ENCODE results near the gene PBX1.

Gene PBX1

DNA sequence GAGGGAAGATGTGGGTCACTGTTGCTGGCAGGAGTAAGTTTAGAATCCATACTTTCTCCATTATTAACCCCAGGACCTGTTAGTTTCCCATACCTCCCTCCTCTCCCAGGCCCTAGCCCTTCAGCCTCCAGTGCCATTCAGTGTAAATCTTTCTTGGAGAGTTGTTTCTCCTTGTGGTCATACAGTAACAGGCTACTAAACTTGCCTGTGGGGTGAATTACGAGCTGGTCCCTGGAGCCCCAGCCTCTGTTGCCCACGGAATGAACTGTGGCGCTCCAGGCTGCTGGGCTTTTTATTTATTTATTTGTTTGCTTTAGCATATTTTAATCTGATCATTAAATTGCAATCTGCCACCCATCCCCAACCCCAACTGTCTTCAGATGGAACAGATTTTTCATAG is 305.2 kb downstream of the PBX1 start:
- DNase-seq (ENCODE audit: low spot score), result no peak

DNA sequence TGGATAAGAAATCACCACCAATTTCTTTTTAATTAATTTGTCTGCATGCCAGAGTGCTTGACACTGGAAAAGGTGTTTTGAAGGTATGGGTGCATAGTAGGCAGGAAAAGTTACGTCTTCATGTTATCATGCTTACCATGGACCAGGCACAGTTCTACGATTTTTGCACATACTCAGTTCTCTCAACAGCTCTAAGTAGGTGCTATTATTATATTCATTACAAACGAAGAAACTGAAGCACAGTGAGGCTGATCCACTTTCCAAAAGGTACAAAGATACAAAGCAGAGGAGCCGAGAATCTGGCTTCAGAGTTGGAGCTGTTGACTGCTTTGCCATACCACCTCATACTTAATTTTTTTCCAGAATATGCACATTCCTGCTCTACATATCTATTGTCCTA is 306.4 kb downstream of the PBX1 start:
- no peak for DNase-seq (ENCODE audit: low spot score)

DNA sequence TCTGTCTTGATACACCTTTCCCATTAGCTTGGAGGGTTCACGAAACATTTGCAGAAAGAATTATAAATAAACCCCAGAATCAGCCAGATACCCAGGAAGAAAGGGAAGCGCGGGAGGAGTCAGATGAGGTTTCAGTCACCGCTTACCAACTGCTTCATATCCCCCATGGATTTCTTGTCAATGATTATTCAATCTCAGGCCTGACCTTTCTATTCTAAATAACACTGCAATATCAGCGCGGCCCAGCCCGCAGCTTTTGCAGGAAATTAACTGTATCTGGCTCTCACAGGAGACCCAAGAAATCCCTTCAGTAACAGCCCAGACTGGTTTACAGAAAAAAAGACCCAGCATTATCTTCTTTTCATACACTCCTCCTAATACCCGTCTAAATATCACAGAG is 308.6 kb downstream of the PBX1 start:
- no peak for DNase-seq (ENCODE audit: low spot score)

DNA sequence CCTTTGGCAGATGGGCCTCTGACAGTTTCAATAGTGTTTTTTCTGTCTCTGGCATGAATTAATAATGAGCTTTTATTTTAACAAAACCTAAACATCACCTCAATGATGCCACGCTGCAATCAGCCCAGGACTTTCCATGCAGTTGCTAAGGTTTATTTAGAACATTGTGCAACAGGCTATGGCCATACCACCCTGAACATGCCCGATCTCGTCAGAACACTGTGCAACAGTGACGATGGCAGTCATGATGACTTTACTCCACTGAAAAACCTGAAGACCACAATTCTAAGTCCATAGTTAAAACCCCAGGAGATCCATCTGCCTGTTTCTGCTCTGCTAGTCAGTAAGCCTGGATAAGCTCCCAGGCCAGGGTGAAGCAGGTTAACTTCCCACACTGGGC is 310.0 kb downstream of the PBX1 start:
- no peak for DNase-seq (ENCODE audit: low spot score)

DNA sequence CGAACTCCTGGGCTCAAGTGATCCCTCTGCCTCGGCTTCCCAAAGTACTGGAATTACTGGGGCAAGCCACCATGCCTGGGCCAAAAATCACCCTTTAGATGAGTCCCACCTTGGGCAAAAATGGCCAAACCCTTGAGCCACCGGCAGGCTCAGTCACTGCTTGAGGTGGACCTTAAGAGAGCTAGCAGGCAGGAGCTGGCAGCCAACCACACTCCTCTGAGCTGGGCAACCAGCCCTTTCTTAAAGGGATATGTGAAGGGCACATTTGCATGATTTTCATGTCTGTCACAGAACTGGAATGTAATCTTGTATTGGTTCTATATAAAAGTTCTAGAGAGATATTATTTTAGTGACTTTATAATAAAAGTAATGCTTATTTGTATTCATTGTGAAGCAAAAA is 316.5 kb downstream of the PBX1 start:
- DNase-seq (ENCODE audit: low spot score), result no peak

DNA sequence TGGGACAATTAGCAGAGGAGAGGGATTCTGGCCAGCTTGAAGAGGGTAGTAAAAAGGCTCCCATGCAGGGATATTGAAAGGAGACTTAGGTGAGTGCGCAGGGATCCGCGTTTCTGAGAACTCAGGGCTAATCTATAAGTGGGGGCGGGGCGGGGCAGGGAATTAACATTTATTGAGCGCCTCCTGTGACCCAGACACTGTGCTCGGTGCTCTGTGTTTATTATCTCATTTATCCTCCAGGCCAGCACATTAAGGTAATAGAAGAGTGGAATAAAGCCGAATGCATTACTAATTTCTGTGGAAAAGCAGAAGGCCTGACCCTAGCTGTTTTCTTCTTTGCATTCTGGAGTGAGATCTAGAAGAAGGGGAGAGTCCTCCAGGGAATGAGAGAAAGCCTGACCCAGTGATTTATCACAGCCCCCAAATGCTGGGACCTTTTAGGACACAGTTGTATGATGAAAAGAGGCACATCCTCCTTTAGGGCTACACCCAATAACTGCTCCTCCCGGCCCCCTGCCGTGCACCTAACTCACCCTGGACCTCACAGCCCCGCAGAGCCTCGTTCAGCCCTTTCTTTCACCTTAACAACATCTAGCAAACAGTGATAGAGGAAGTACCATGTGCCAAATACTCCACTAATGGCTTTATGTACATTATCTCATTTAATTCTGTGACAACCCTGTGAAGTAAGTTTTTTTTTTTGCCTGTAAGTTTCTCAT is 317.6 kb downstream of the PBX1 start:
- no peak for DNase-seq (ENCODE audit: low spot score)

DNA sequence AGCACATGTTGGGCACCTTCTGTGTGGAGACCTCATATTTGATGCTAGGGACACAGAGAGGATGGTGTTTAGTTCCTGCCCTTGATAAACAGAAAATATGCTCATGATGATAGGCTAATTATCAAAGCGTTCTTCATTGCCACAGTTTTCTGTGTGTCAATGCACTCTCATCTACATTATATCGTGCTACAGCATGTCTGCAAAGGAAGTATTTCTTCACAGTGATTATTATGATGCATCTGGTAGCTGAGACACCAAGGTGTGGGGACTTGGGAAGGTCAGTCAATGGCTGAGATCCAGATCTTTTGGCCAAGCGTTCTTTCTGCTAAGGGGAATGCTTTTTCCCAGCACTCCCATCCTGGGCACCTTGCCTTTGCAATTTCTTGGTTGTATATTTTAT is 321.2 kb downstream of the PBX1 start:
- DNase-seq (ENCODE audit: low spot score), result no peak

DNA sequence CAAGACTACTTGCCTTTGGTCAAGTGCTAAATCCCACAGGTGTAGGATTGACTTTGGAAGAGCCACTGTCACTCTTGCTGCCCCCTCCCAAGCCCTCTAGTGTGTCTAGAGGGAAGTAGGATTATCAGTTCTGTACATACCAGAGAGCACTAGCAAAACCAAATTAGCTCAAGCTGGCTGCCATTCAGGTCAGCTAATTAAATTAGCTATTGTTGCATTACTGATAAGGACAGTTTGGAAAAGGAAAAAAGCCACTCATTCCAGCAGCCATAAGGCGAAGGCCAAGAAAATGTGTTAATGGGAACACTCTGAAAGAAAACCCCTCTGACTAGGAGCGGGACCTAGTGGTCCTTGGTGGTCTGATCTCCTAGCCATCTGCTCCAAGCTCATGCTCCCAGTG is 321.7 kb downstream of the PBX1 start:
- DNase-seq (ENCODE audit: low spot score), result no peak

DNA sequence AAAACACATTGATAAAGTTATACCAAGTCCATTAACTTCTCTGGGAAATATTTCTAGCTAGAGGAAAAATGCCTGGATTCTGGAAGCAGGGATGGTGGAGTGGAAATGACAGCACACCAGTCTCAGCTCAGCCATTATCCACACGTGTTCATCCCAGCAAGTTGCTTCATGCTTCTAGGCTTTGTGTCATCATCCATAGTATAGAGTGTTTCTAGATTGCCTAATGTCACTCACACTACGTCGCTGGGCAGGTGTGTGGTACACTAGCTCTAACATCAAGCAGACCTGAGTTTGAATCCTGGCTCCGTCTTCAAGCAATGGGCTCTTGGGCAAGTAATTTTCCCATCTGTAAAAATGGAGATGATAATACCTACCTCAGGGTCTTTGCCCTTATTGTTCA is 326.3 kb downstream of the PBX1 start:
- DNase-seq (ENCODE audit: low spot score), result no peak

DNA sequence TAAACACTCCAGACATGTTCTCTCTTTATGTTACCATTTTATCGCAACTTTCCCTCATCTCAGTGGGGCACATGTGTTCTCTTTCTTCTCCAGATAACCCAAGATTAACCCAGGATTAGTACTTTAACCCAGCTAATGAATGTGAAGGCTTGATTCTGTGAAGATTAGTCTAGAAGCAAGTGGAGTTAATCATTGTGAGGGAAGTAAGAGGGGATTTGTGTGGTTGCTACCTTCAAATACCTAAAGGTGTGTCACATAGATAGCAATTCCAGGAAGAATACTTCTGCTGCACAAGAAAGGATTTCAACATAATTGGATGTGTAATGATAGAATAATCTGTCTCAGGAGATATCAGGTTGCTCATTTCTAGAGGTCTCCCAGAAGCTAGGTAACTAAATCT is 327.1 kb downstream of the PBX1 start:
- no peak for DNase-seq (ENCODE audit: low spot score)

DNA sequence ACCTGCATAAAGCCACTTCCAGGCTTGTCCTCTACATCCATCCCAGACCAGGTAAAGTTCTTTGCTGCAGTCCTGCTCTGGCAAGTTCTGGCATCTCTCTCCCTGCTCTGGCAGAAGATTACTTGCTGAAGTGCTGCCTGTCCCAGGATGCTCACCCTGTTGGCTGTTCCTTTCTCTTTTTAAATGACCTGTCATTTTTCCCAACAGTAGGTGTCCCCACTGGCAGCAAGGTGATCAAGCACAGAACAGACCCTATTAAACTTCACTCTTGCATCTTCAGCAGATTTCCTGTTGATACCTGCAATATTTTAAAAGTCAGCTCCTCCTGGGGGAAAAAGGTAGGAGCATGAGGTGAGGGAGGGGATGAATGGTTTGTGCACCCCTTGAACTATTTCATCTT is 332.6 kb downstream of the PBX1 start:
- DNase-seq (ENCODE audit: low spot score), result no peak

DNA sequence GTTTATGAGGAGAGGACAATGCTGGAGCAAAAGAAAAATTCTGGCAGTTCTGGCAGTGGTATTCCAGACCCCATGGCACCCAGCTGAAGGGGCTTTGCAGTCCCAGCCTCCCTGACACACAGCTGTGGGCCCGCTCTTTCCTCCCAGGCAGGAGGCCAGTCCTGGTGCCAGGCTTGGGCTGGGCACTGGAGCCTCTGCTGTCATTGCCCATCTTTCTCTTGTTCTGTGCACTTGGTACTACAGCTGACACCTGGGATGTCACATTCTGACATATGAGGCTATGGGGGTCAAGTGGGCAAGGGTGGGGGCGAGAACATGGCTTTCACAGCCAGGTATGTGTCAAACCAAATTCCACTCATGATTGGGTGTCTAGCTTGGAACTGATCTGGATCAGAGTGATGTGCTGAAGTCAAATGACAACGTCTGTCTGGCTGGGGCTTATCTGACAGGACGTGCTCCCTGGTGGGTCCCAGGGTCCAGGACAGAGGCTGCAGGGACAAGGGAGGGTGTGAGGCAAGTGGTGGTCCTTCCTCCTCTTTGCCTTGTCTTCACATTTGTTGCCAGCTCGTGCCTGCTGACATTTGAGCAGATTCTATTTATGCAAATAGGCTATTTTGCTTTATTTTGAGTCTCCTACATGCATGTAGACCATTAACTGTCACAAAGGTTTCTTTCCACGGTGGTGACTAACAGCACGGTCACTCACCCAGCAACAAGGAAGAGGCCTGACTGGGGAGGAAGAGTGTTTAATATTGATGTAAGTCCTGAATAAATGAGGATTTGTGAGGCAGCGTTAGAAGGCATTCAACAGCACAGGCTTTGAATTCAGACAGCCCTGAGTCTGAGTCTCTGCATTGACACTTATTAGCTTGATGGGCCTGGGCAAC is 336.3 kb downstream of the PBX1 start:
- peak; percentile 49 for DNase-seq (ENCODE audit: low spot score)

DNA sequence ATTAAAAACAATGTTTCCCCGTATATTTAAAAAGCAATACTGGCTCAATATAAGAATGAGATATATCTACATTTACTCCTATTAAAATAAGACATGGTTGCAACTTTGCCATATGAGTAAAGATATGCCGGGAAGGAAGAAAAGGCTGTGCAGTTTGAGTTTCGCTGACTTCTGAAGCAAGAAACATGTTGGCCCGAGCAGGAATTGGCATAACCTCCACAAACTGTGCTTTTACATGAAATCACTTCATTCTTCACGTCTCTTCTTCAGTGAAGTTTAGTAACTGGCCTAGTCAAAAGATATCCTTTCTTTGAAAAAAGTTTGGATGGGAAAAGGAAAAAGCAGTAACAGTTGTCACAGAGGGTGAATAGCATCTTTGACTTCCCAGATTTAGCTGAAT is 342.0 kb downstream of the PBX1 start:
- DNase-seq (ENCODE audit: low spot score), result no peak
